Measurements from ENCODE around the gene PAPOLG. TPM values are rescaled to one million over a fixed set of nuclear protein-coding genes. Genes with fewer than 3 reads are reported as not detected.

The PAPOLG gene
- total RNA-seq, result 13.3 and 13.6 TPM in 2 replicates
- polyA plus RNA-seq, result 8.6 and 16.0 TPM in 2 replicates

GRCh38 chr2:60756097-60757087 lies at the start of gene PAPOLG:
PAPOLG (plus strand) TSS chr2:60756268; CDS start chr2:60756479, 211 bp downstream.
- H3K27me3 ChIP-seq, result no peaks in the 10 kb centered on the region
- DNase-seq (ENCODE audit: low read depth in 1 of 2, low spot score in 1 of 2), result peak; percentile 94 to 99
- no peak for TF ChIP-seq CTCF (IDR thresholded peaks at IDR 0.05; ENCODE audit: low read depth, low read length)

GRCh38 chr2:60707750-60708371 lies 48.2 kb upstream of the PAPOLG start:
- Histone ChIP-seq H3K36me3 (no peaks in the 10 kb centered on the region), H3K9me3 (ENCODE audit: low read depth) (no peaks in the 10 kb centered on the region), H3K27ac (no peak overlapping the region), H3K4me3 (no peak overlapping the region), H3K4me1 (ENCODE audit: low read depth) (no peaks in the 10 kb centered on the region), H3K27me3 (no peaks in the 10 kb centered on the region)
- peak; percentile 55 to 66 for DNase-seq (ENCODE audit: low read depth in 1 of 2, low spot score in 1 of 2)
- TF ChIP-seq CTCF (IDR thresholded peaks at IDR 0.05; ENCODE audit: low read depth, low read length), result peak; percentile 62

More at GRCh38 chr2:60756097-60757087, at the start of gene PAPOLG:
- H3K4me1 ChIP-seq (ENCODE audit: low read depth), result peaks cover 10% of the 10 kb centered on the region
- peak within 1 kb of the TSS; percentile 74 for H3K27ac ChIP-seq
- H3K36me3 ChIP-seq, result peaks cover 17% of the 10 kb centered on the region
- peak within 1 kb of the TSS; percentile 72 for H3K4me3 ChIP-seq
- H3K9me3 ChIP-seq (ENCODE audit: low read depth), result no peaks in the 10 kb centered on the region

GRCh38 chr2:60708630-60709320 lies 47.3 kb upstream of the PAPOLG start:
- H3K4me1 ChIP-seq (ENCODE audit: low read depth), result no peaks in the 10 kb centered on the region
- no peak overlapping the region for H3K27ac ChIP-seq
- H3K4me3 ChIP-seq, result no peak overlapping the region
- no peak for TF ChIP-seq CTCF (IDR thresholded peaks at IDR 0.05; ENCODE audit: low read depth, low read length)
- no peaks in the 10 kb centered on the region for H3K27me3 ChIP-seq
- no peaks in the 10 kb centered on the region for H3K9me3 ChIP-seq (ENCODE audit: low read depth)
- no peak for DNase-seq (ENCODE audit: low read depth in 1 of 2, low spot score in 1 of 2)
- H3K36me3 ChIP-seq, result no peaks in the 10 kb centered on the region

- Histone ChIP-seq H3K4me3 (no peak overlapping the region), H3K27me3 (no peaks in the 10 kb centered on the region), H3K9me3 (ENCODE audit: low read depth) (no peaks in the 10 kb centered on the region), H3K36me3 (no peaks in the 10 kb centered on the region), H3K4me1 (ENCODE audit: low read depth) (no peaks in the 10 kb centered on the region), H3K27ac (no peak overlapping the region)
- TF ChIP-seq CTCF (IDR thresholded peaks at IDR 0.05; ENCODE audit: low read depth, low read length), result no peak
- DNase-seq (ENCODE audit: low read depth in 1 of 2, low spot score in 1 of 2), result peak in 1 of 2 donors; percentile 6
Observed at GRCh38 chr2:60710707-60711106, 45.4 kb upstream of the PAPOLG start.

- H3K4me1 ChIP-seq (ENCODE audit: low read depth), result no peaks in the 10 kb centered on the region
- no peak for TF ChIP-seq CTCF (IDR thresholded peaks at IDR 0.05; ENCODE audit: low read depth, low read length)
- no peak overlapping the region for H3K4me3 ChIP-seq
- no peak overlapping the region for H3K27ac ChIP-seq
- DNase-seq (ENCODE audit: low read depth in 1 of 2, low spot score in 1 of 2), result no peak
- H3K27me3 ChIP-seq, result no peaks in the 10 kb centered on the region
- H3K36me3 ChIP-seq, result no peaks in the 10 kb centered on the region
- no peaks in the 10 kb centered on the region for H3K9me3 ChIP-seq (ENCODE audit: low read depth)
Observed at GRCh38 chr2:60715561-60715960, 40.5 kb upstream of the PAPOLG start.

Measured in cardiac muscle cell (in vitro differentiated cells and primary cell).